B cell (primary cell): ENCODE results near the gene ADAMTSL5. TPM values are rescaled to one million over a fixed set of nuclear protein-coding genes. Genes with fewer than 3 reads are reported as not detected.

Experiments used
- ATAC-seq: fragments of 200-7000 bp; cut with Tn5 transposase; one replicate; pipeline ENCODE4 v1.10.0; 2021; ENCODE audit warnings: low read depth, mild to moderate bottlenecking, moderate number of reproducible peaks, moderate library complexity
- CTCF ChIA-PET: fragments of 350-600 bp; sonication (Branson Sonifier 250); formaldehyde crosslinking; loops from one replicate; lab custom pipeline; 2021; ENCODE audit warnings: antibody characterized with exemption, inconsistent platforms; lab: Charles Lee
- POLR2A ChIA-PET: fragments of 350-600 bp; sonication (Branson Sonifier 250); formaldehyde crosslinking; loops from one replicate; lab custom pipeline; 2021; ENCODE audit warnings: antibody characterized with exemption; lab: Charles Lee
- DNase-seq: peaks from one replicate; pipeline ENCODE4 v3.0.0; 2013
- H2AFZ ChIP-seq: 2 replicates; pipeline ENCODE4 v1.6.1; 2012; ENCODE audit warnings: mild to moderate bottlenecking, low read depth, low read length; ENCODE audit not compliant: insufficient read depth, poor library complexity, severe bottlenecking
- H3K27ac ChIP-seq, 2 donors: 1 replicate in 1 of 2; 2 replicates in 1 of 2; pipeline ENCODE4 v1.5.1; 2012 to 2013; ENCODE audit warnings: low read length in 2 of 2, mild to moderate bottlenecking in 2 of 2, moderate library complexity in 1 of 2
- H3K27me3 ChIP-seq, 4 experiments: fragments of 200-600 bp in 1 of 4; sonication (generic) in 1 of 4; replicated peaks in 1 of 4; 1 replicate in 2 of 4; 2 replicates in 2 of 4; pipeline versions ENCODE4 v1.6.1 to v1.7.0; 2013 to 2016; ENCODE audit warnings: low read length in 3 of 4, mild to moderate bottlenecking in 2 of 4, mixed read lengths in 1 of 4, moderate library complexity in 1 of 4; ENCODE audit not compliant: insufficient read depth in 4 of 4, control insufficient read depth in 3 of 4; ENCODE audit errors: control extremely low read depth in 1 of 4
- H3K36me3 ChIP-seq, 2 experiments: replicated peaks in 1 of 2; 1 replicate in 1 of 2; 2 replicates in 1 of 2; pipeline versions ENCODE4 v1.6.1 to v1.7.1; 2013; ENCODE audit warnings: low read length in 1 of 2; ENCODE audit not compliant: insufficient read depth in 2 of 2, control insufficient read depth in 1 of 2; ENCODE audit errors: control extremely low read depth in 1 of 2, extremely low read depth in 1 of 2
- H3K4me1 ChIP-seq, 2 donors: fragments of 200-600 bp in 1 of 2; sonication (generic) in 1 of 2; 1 replicate in 1 of 2; 2 replicates in 1 of 2; pipeline versions ENCODE4 v1.5.1 to v1.6.1; 2013 to 2017; ENCODE audit warnings: low read length in 2 of 2; ENCODE audit not compliant: control insufficient read depth in 2 of 2, insufficient read depth in 2 of 2
- H3K4me2 ChIP-seq: replicated peaks from 2 replicates; pipeline ENCODE3; 2012; ENCODE audit warnings: mild to moderate bottlenecking, low read depth, low read length; ENCODE audit not compliant: poor library complexity, severe bottlenecking
- H3K4me3 ChIP-seq, 5 experiments: fragments of 200-600 bp in 1 of 5; sonication (generic) in 1 of 5; 1 replicate in 3 of 5; 2 replicates in 2 of 5; pipeline versions ENCODE4 v1.5.1 to v1.7.0; 2011 to 2016; ENCODE audit warnings: low read length in 4 of 5, mild to moderate bottlenecking in 4 of 5, low read depth in 2 of 5, control low read depth in 1 of 5, moderate library complexity in 1 of 5; ENCODE audit not compliant: insufficient read depth in 1 of 5; ENCODE audit errors: control extremely low read depth in 1 of 5, extremely low read depth in 1 of 5
- H3K79me2 ChIP-seq: fragments of 200-600 bp; sonication (generic); one replicate; pipeline ENCODE4 v1.6.0; 2016; ENCODE audit warnings: low read length; ENCODE audit not compliant: control insufficient read depth, insufficient read depth
- H3K9ac ChIP-seq: fragments of 200-600 bp; sonication (generic); 2 replicates; pipeline ENCODE4 v1.6.1; 2017; ENCODE audit warnings: mild to moderate bottlenecking, low read length, moderate library complexity
- H3K9me3 ChIP-seq, 3 donors: one replicate each; pipeline versions ENCODE4 v1.6.1 to v1.7.1; 2013; ENCODE audit warnings: low read length in 2 of 3; ENCODE audit not compliant: control insufficient read depth in 2 of 3, insufficient read depth in 1 of 3; ENCODE audit errors: control extremely low read depth in 1 of 3
- H4K20me1 ChIP-seq: 2 replicates; pipeline ENCODE4 v1.6.0; 2012; ENCODE audit warnings: mild to moderate bottlenecking, low read length; ENCODE audit not compliant: insufficient read depth, control insufficient read depth, poor library complexity, severe bottlenecking
- H3K27ac Mint-ChIP-seq: one replicate; pipeline ENCODE4 v1.8.0; 2021; ENCODE audit warnings: mixed read lengths
- H3K27me3 Mint-ChIP-seq: one replicate; pipeline ENCODE4 v1.8.0; 2021; ENCODE audit warnings: mixed read lengths
- H3K4me1 Mint-ChIP-seq: one replicate; pipeline ENCODE4 v1.8.0; 2021; ENCODE audit warnings: mixed read lengths
- H3K4me3 Mint-ChIP-seq: one replicate; pipeline ENCODE4 v1.8.0; 2021; ENCODE audit warnings: mixed read lengths
- H3K9me3 Mint-ChIP-seq: one replicate; pipeline ENCODE4 v1.8.0; 2022; ENCODE audit warnings: mixed read lengths; ENCODE audit not compliant: insufficient read depth
- EZH2 ChIP-seq: IDR thresholded peaks from 2 replicates; pipeline ENCODE4 v1.6.1; 2012; ENCODE audit warnings: borderline replicate concordance, low read depth, mild to moderate bottlenecking, moderate library complexity, low read length; ENCODE audit not compliant: insufficient read depth, poor library complexity, severe bottlenecking
- WGBS: methylation state at CpG from one replicate; pipeline ENCODE4 v1.1.5; 2013; ENCODE audit warnings: missing lambda C conversion rate; ENCODE audit not compliant: insufficient coverage; 5-methylcytosine and 5-hydroxymethylcytosine counted together
- intact Hi-C: fragments of 100-400 bp; cut with micrococcal nuclease; formaldehyde crosslinking; loops from one replicate; pipeline ENCODE4 v1.10.0; 2022
- polyA plus RNA-seq: library from polyadenylated mRNA; depleted of rRNA; stranded (reverse); fragments of >200 nt; gene quantifications from 2 replicates; pipeline ENCODE4 v1.2.3, GENCODE V29; 2012
- total RNA-seq, 2 donors: library from RNA; stranded (reverse); fragments of 120-200 nt in 1 of 2; gene quantifications; 1 replicate in 1 of 2; 2 replicates in 1 of 2; pipeline versions ENCODE4 v1.2.3 to v1.2.4, GENCODE V29; 2013 to 2022
- TF ChIP-seq, protein P1 (sequence below): fragments of 200-600 bp; IDR thresholded peaks from one replicate; pipeline ENCODE4 v1.8.0; 2022; ENCODE audit warnings: antibody characterized with exemption, mild to moderate bottlenecking

Gene ADAMTSL5
- total and polyA plus RNA-seq, 2 donors (not counting 1 experiment from before 2014, with no cell fraction given), result 0.09 TPM; not detected in 1

DNA sequence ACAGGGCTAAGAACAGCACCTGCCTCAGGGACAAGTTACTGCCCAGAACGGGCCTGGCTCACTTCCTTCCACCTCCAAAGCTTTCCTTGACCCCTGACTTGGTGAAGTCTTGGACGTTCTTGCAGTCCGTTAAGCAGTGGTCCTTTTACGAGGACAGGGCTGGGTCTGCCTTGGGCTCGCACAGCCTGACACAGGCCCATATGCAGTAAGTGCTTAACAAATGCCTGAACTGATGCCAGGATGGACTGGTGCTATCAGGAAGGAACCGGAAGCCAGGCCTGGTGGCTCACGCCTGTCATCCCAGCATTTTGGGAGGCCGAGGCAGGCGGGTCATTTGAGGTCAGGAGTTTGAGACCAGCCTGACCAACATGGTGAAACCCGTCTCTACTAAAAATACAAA lies 9.2 kb upstream of the ADAMTSL5 start:
- H3K4me1 ChIP-seq, result peaks cover 3 to 8% of the 10 kb centered on the region in 2 donors
- H3K4me3 ChIP-seq, result no peak overlapping the region
- H3K4me2 ChIP-seq, result no peak overlapping the region
- no peaks in the 10 kb centered on the region for H3K36me3 ChIP-seq
- Mint-ChIP-seq H3K27ac (no peak overlapping the region), H3K4me1 (peaks cover 7% of the 10 kb centered on the region), H3K27me3 (peaks cover 32% of the 10 kb centered on the region), H3K4me3 (no peak overlapping the region), H3K9me3 (no peaks in the 10 kb centered on the region)
- POLR2A ChIA-PET, result interaction anchor here (0.7 kb wide), 1 partner anchor 176 kb away, joined by 3 read pairs; no protein-coding TSS in a partner anchor
- no peak overlapping the region for H3K9ac ChIP-seq
- ATAC-seq (no peak), DNase-seq (no peak)
- no peak overlapping the region for H2AFZ ChIP-seq
- CTCF ChIA-PET, result no interaction called here
- H4K20me1 ChIP-seq, result no peaks in the 10 kb centered on the region
- intact Hi-C loops, result no loop called here
- TF ChIP-seq, protein P1, sequence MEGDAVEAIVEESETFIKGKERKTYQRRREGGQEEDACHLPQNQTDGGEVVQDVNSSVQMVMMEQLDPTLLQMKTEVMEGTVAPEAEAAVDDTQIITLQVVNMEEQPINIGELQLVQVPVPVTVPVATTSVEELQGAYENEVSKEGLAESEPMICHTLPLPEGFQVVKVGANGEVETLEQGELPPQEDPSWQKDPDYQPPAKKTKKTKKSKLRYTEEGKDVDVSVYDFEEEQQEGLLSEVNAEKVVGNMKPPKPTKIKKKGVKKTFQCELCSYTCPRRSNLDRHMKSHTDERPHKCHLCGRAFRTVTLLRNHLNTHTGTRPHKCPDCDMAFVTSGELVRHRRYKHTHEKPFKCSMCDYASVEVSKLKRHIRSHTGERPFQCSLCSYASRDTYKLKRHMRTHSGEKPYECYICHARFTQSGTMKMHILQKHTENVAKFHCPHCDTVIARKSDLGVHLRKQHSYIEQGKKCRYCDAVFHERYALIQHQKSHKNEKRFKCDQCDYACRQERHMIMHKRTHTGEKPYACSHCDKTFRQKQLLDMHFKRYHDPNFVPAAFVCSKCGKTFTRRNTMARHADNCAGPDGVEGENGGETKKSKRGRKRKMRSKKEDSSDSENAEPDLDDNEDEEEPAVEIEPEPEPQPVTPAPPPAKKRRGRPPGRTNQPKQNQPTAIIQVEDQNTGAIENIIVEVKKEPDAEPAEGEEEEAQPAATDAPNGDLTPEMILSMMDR, result no peak
- no peak for TF ChIP-seq EZH2
- no peak overlapping the region for H3K27ac ChIP-seq
- H3K27me3 ChIP-seq, result peaks cover 0 to 38% (median 18%) of the 10 kb centered on the region in 4 experiments
- 77% methylated on average over 7 of the region's 10 CpGs for WGBS
- no peaks in the 10 kb centered on the region for H3K79me2 ChIP-seq
- H3K9me3 ChIP-seq, result peaks cover 0 to 14% (median 0%) of the 10 kb centered on the region in 3 donors

- H3K27ac Mint-ChIP-seq, result no peak overlapping the region
- H3K9ac ChIP-seq, result no peak overlapping the region
- peaks cover 3 to 8% of the 10 kb centered on the region in 2 donors for H3K4me1 ChIP-seq
- WGBS, result 83% methylated on average over 10 of the region's 14 CpGs
- H3K4me3 ChIP-seq, result no peak overlapping the region
- H3K27me3 ChIP-seq, result peaks cover 0 to 38% (median 18%) of the 10 kb centered on the region in 4 experiments
- TF ChIP-seq EZH2, result no peak
- peaks cover 0 to 16% (median 0%) of the 10 kb centered on the region in 3 donors for H3K9me3 ChIP-seq
- no peaks in the 10 kb centered on the region for H3K79me2 ChIP-seq
- H3K4me3 Mint-ChIP-seq, result no peak overlapping the region
- H4K20me1 ChIP-seq, result no peaks in the 10 kb centered on the region
- peaks cover 34% of the 10 kb centered on the region for H3K27me3 Mint-ChIP-seq
- intact Hi-C loops, result no loop called here
- H3K4me1 Mint-ChIP-seq, result peaks cover 7% of the 10 kb centered on the region
- POLR2A ChIA-PET, result interaction anchor here (0.7 kb wide), 2 partner anchors 10 to 176 kb away, joined by 3 to 4 read pairs; no protein-coding TSS in a partner anchor
- no peak overlapping the region for H3K4me2 ChIP-seq
- ATAC-seq (no peak), DNase-seq (no peak)
- no peaks in the 10 kb centered on the region for H3K9me3 Mint-ChIP-seq
- no peak overlapping the region for H2AFZ ChIP-seq
- no peaks in the 10 kb centered on the region for H3K36me3 ChIP-seq
- H3K27ac ChIP-seq, result no peak overlapping the region
- CTCF ChIA-PET, result no interaction called here
These were observed 8.8 kb upstream of the ADAMTSL5 start for GRCh38 chr19:1521636-1522035.
